Mesenchymal stem cell (in vitro differentiated cells and primary cell): Measurements from ENCODE around the gene HOXB4.

Experiments used
- DNase-seq: peaks from one replicate; pipeline ENCODE4 v3.0.0-alpha.2; 2013
- H2AFZ ChIP-seq: one replicate; pipeline ENCODE4 v1.6.1; 2013; ENCODE audit warnings: low read depth, mild to moderate bottlenecking, control low read depth, inconsistent platforms, low read length, moderate library complexity
- H2AK5ac ChIP-seq: 2 replicates; pipeline ENCODE4 v1.6.1; 2013; ENCODE audit warnings: low read length, moderate library complexity, mild to moderate bottlenecking, inconsistent platforms; ENCODE audit not compliant: severe bottlenecking
- H2BK120ac ChIP-seq: one replicate; pipeline ENCODE4 v1.6.1; 2013; ENCODE audit warnings: low read depth, mild to moderate bottlenecking, inconsistent platforms, low read length, moderate library complexity
- H2BK12ac ChIP-seq, 2 experiments: one replicate each; pipeline ENCODE4 v1.6.1; 2013; ENCODE audit warnings: inconsistent platforms in 2 of 2, low read length in 2 of 2, mild to moderate bottlenecking in 2 of 2, moderate library complexity in 2 of 2, control low read depth in 1 of 2
- H2BK15ac ChIP-seq: one replicate; pipeline ENCODE4 v1.6.1; 2013; ENCODE audit warnings: mild to moderate bottlenecking, low read depth, inconsistent platforms; ENCODE audit not compliant: poor library complexity, severe bottlenecking
- H2BK5ac ChIP-seq: 2 replicates; pipeline ENCODE4 v1.6.1; 2013; ENCODE audit warnings: low read depth, mild to moderate bottlenecking, low read length, control low read depth, inconsistent platforms; ENCODE audit not compliant: poor library complexity, severe bottlenecking
- H3K14ac ChIP-seq, 2 experiments: one replicate each; pipeline ENCODE4 v1.6.1; 2013; ENCODE audit warnings: inconsistent platforms in 2 of 2, low read length in 2 of 2, control low read depth in 1 of 2, mild to moderate bottlenecking in 1 of 2, moderate library complexity in 1 of 2
- H3K18ac ChIP-seq, 2 experiments: one replicate each; pipeline ENCODE4 v1.6.1; 2013; ENCODE audit warnings: inconsistent platforms in 2 of 2, low read length in 2 of 2, control low read depth in 1 of 2, low read depth in 1 of 2, mild to moderate bottlenecking in 1 of 2
- H3K23ac ChIP-seq, 2 experiments: one replicate each; pipeline ENCODE4 v1.6.1; 2013; ENCODE audit warnings: inconsistent platforms in 2 of 2, low read length in 2 of 2, mild to moderate bottlenecking in 2 of 2, moderate library complexity in 2 of 2, control low read depth in 1 of 2
- H3K27ac ChIP-seq: 2 replicates; pipeline ENCODE4 v1.5.1; 2013; ENCODE audit warnings: mild to moderate bottlenecking, moderate library complexity, low read length, control low read depth, inconsistent platforms; ENCODE audit not compliant: poor library complexity, severe bottlenecking
- H3K27me3 ChIP-seq, 2 experiments: 2 replicates each; pipeline versions ENCODE4 v1.6.1 to v1.7.0; 2013; ENCODE audit warnings: low read length in 2 of 2, mild to moderate bottlenecking in 2 of 2, moderate library complexity in 2 of 2, control low read depth in 1 of 2, inconsistent platforms in 1 of 2; ENCODE audit not compliant: control insufficient read depth in 1 of 2, insufficient read depth in 1 of 2
- H3K36me3 ChIP-seq, 2 experiments: 2 replicates each; pipeline versions ENCODE4 v1.6.1 to v1.7.0; 2013; ENCODE audit warnings: low read length in 2 of 2, control low read depth in 1 of 2, inconsistent platforms in 1 of 2, low read depth in 1 of 2, mild to moderate bottlenecking in 1 of 2; ENCODE audit not compliant: insufficient read depth in 2 of 2, control insufficient read depth in 1 of 2
- H3K4ac ChIP-seq, 2 experiments: one replicate each; pipeline ENCODE4 v1.6.1; 2013; ENCODE audit warnings: inconsistent platforms in 2 of 2, low read length in 2 of 2, mild to moderate bottlenecking in 2 of 2, moderate library complexity in 2 of 2, control low read depth in 1 of 2, low read depth in 1 of 2
- H3K4me1 ChIP-seq: 2 replicates; pipeline ENCODE4 v1.6.1; 2013; ENCODE audit warnings: low read depth, low read length, control low read depth; ENCODE audit not compliant: control insufficient read depth, insufficient read depth
- H3K4me2 ChIP-seq: 2 replicates; pipeline ENCODE4 v1.6.1; 2013; ENCODE audit warnings: low read length, mild to moderate bottlenecking, inconsistent platforms; ENCODE audit not compliant: poor library complexity, severe bottlenecking
- H3K4me3 ChIP-seq, 2 experiments: 2 replicates each; pipeline versions ENCODE4 v1.5.1 to v1.7.0; 2013; ENCODE audit warnings: low read length in 2 of 2, mild to moderate bottlenecking in 2 of 2, control low read depth in 1 of 2, low read depth in 1 of 2; ENCODE audit not compliant: insufficient read depth in 1 of 2
- H3K79me1 ChIP-seq: replicated peaks from 2 replicates; pipeline ENCODE4 v1.6.1; 2013; ENCODE audit warnings: mild to moderate bottlenecking, control low read depth, low read length, inconsistent platforms; ENCODE audit not compliant: poor library complexity, severe bottlenecking
- H3K9ac ChIP-seq: 2 replicates; pipeline ENCODE4 v1.7.0; 2013; ENCODE audit warnings: mild to moderate bottlenecking, low read length, moderate library complexity
- H3K9me3 ChIP-seq: 2 replicates; pipeline ENCODE4 v1.7.0; 2013; ENCODE audit warnings: mild to moderate bottlenecking, low read length; ENCODE audit not compliant: control insufficient read depth
- H4K8ac ChIP-seq: one replicate; pipeline ENCODE4 v1.6.1; 2013; ENCODE audit warnings: inconsistent platforms, mild to moderate bottlenecking, low read length, moderate library complexity
- H4K91ac ChIP-seq: one replicate; pipeline ENCODE4 v1.6.1; 2013; ENCODE audit warnings: mild to moderate bottlenecking, low read length, inconsistent platforms
- WGBS: methylation state at CpG from one replicate; pipeline ENCODE4 v1.1.7; 2013; ENCODE audit warnings: mixed read lengths; 5-methylcytosine and 5-hydroxymethylcytosine counted together

The HOXB4 gene

DNA sequence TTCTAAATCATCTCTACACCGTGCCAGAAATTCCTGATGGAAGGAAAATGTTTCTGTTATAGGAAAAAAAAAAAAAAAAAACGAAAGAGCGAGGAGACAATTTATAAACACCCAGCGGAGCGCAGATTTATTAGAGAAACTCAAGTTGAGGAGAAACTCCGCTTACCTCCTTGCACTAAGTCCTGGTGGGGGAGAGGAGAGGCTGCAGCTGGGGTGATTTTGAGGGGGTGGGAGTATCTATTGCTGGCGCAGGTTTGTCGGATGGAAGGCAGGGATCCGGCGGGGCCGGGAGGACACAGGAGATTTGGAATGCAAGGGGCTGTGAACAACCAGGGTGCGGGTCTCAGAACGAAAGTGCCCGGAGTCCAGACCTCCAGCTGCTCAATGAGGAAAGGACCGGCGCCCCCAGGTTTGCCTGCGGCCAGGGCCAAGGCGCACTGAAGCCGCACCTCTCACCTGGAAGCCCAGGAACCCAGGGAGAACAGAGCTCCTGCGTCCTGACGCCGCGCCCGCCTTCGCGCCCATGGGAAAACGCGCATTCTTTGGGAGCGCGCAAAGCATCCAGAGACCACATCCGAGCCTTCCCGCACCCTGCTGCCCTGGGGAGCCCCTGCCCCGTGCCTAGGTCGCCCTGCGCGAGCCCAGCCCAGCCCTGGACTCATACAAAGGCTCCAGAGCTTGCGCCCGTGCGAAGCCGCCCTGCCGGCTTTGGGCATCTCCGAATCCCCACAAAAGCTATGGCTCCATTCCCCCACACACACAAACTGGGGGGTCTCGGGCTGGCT is 39.5 kb upstream of the HOXB4 start:
- H3K4me3 ChIP-seq, result peak overlapping the region in 1 of 2 experiments; percentile 67
- peak; percentile 67 for DNase-seq
- H3K4me1 ChIP-seq, result peaks cover 19% of the 10 kb centered on the region
- H4K91ac ChIP-seq, result peak overlapping the region; percentile 95
- no peaks in the 10 kb centered on the region for H3K9me3 ChIP-seq
- H4K8ac ChIP-seq, result peak overlapping the region; percentile 61
- peak overlapping the region; percentile 87 to 99 for H3K18ac ChIP-seq
- H3K4me2 ChIP-seq, result peak overlapping the region; percentile 19
- WGBS, result 1% methylated on average over 43 of the region's 43 CpGs
- no peak overlapping the region for H2AFZ ChIP-seq
- H3K4ac ChIP-seq, result peak overlapping the region; percentile 92 to 97
- peak overlapping the region; percentile 87 to 99 for H2BK12ac ChIP-seq
- peak overlapping the region in 1 of 2 experiments; percentile 98 for H3K14ac ChIP-seq
- H3K27me3 ChIP-seq, result peaks cover 77 to 78% of the 10 kb centered on the region in 2 experiments
- no peak overlapping the region for H2BK5ac ChIP-seq
- H2BK15ac ChIP-seq, result peak overlapping the region; percentile 99
- H3K9ac ChIP-seq, result peak overlapping the region; percentile 36
- H3K27ac ChIP-seq, result no peak overlapping the region
- H2BK120ac ChIP-seq, result peak overlapping the region; percentile 11
- peak overlapping the region; percentile 46 to 70 for H3K23ac ChIP-seq
- H3K79me1 ChIP-seq, result no peaks in the 10 kb centered on the region
- H3K36me3 ChIP-seq, result no peaks in the 10 kb centered on the region
- H2AK5ac ChIP-seq, result no peak overlapping the region

- no peak overlapping the region for H2AK5ac ChIP-seq
- H3K4me2 ChIP-seq, result no peak overlapping the region
- peak overlapping the region; percentile 62 to 98 for H3K18ac ChIP-seq
- H3K27ac ChIP-seq, result no peak overlapping the region
- H3K4me1 ChIP-seq, result peaks cover 22% of the 10 kb centered on the region
- H3K9me3 ChIP-seq, result no peaks in the 10 kb centered on the region
- H3K14ac ChIP-seq, result peak overlapping the region in 1 of 2 experiments; percentile 89
- H2AFZ ChIP-seq, result no peak overlapping the region
- peak overlapping the region in 1 of 2 experiments; percentile 19 for H3K23ac ChIP-seq
- peak overlapping the region; percentile 95 for H4K91ac ChIP-seq
- peak overlapping the region; percentile 76 for H2BK120ac ChIP-seq
- peak; percentile 64 for DNase-seq
- peak overlapping the region; percentile 83 for H4K8ac ChIP-seq
- peak overlapping the region in 1 of 2 experiments; percentile 28 for H3K4me3 ChIP-seq
- H3K27me3 ChIP-seq, result peaks cover 69 to 70% of the 10 kb centered on the region in 2 experiments
- WGBS, result 8% methylated on average over 12 of the region's 15 CpGs
- peak overlapping the region; percentile 69 to 79 for H3K4ac ChIP-seq
- H2BK12ac ChIP-seq, result peak overlapping the region; percentile 84 to 97
- peak overlapping the region; percentile 60 for H2BK15ac ChIP-seq
- peak overlapping the region; percentile 36 for H3K9ac ChIP-seq
- H3K79me1 ChIP-seq, result no peaks in the 10 kb centered on the region
- H3K36me3 ChIP-seq, result no peaks in the 10 kb centered on the region
- no peak overlapping the region for H2BK5ac ChIP-seq
Observed at GRCh38 chr17:48616717-48617470, 38.7 kb upstream of the HOXB4 start.

DNA sequence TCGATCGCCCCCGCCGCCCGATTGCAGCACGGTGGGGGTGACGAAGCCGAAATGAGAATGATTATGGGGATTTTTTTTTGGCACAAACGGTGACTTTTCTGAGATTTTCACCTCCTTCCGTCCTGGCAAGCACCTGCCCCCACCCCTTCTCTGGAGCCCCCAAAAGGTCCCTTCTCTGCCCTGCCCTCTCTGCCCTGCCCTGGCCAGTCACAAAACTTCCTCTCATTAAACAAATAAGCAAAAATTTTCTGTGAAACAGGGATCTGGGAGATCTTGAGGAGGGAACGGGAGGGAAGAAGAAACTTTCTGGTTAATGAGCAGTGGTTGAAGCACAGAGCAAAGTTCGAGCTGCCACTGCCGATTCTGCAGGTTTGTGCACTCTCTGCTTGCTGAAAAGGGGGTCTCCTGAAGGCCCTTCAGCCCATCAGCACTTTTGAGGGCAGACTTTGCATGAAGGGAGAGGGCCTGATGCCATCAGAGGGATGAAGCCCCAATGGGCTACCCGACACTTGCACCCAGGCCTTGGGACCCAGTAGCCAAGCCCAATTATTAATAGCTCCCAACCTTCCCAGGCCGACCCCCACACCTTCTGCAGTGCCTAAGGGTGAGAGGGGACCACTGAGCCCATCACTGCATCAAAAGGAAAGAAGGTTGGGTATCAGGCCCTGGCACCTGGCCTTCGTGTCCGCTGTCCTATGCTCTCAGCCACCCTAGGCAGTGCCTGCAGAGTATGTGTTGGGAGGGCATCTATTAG is 38.0 kb upstream of the HOXB4 start:
- Histone ChIP-seq H4K91ac (peak overlapping the region; percentile 95), H3K18ac (peak overlapping the region; percentile 62 to 98), H3K4me2 (no peak overlapping the region), H3K4ac (peak overlapping the region; percentile 69 to 72), H3K23ac (peak overlapping the region in 1 of 2 experiments; percentile 95), H2BK120ac (peak overlapping the region; percentile 76), H2AK5ac (no peak overlapping the region), H2BK15ac (peak overlapping the region; percentile 83), H3K79me1 (no peaks in the 10 kb centered on the region), H3K4me1 (peaks cover 24% of the 10 kb centered on the region), H2AFZ (no peak overlapping the region), H3K9me3 (no peaks in the 10 kb centered on the region), H3K36me3 (no peaks in the 10 kb centered on the region), H4K8ac (peak overlapping the region; percentile 83), H2BK5ac (no peak overlapping the region), H3K27ac (no peak overlapping the region), H3K14ac (peak overlapping the region in 1 of 2 experiments; percentile 89), H2BK12ac (peak overlapping the region; percentile 84 to 97), H3K4me3 (no peak overlapping the region), H3K9ac (no peak overlapping the region), H3K27me3 (peaks cover 61 to 62% of the 10 kb centered on the region in 2 experiments)
- peak; percentile 62 for DNase-seq
- 26% methylated on average over 9 of the region's 17 CpGs for WGBS
